Measurements from ENCODE around the gene PAX7. TPM values are rescaled to one million over a fixed set of nuclear protein-coding genes. Genes with fewer than 3 reads are reported as not detected.
"Not testable (repeated sequence)": the region's sequence is repeated elsewhere in the genome, so short reads cannot be mapped to it uniquely, and the experiment has no call there.

Gene PAX7
- total RNA-seq, 6 experiments from 2014 or later: not detected

- Mint-ChIP-seq H3K4me1 (ENCODE audit: low read depth) (no peaks in the 10 kb centered on the region), H3K9me3 (no peaks in the 10 kb centered on the region)
Observed at GRCh38 chr1:18686540-18686939, 55.9 kb downstream of the PAX7 start.

DNA sequence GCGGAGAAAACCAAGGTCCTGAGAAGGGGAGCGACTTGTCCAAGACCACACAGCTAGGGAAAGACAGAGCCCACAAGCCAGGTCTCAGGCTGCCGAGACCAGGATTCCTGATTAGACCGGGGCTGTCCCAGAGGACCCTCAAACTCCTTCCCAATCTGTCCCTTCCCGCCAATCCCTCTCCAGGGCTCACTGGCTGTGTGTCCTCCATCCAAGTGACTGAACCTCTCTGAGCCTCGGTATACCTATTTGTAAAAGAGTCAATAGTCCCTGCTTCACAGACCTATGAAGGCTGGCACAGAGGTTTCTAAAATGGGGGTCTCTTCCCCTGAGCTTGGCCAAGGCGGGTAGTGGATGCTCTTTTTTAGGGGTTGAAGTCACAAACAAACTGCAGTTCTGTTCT is 56.6 kb downstream of the PAX7 start:
- Mint-ChIP-seq H3K4me3 (no peak overlapping the region), H3K4me1 (ENCODE audit: low read depth) (no peaks in the 10 kb centered on the region), H3K27me3 (ENCODE audit: insufficient read depth) (peaks cover 33% of the 10 kb centered on the region), H3K9me3 (no peaks in the 10 kb centered on the region), H3K36me3 (ENCODE audit: low read depth) (no peaks in the 10 kb centered on the region), H3K27ac (no peak overlapping the region)
- DNase-seq: no peak
- TF ChIP-seq, protein P1, sequence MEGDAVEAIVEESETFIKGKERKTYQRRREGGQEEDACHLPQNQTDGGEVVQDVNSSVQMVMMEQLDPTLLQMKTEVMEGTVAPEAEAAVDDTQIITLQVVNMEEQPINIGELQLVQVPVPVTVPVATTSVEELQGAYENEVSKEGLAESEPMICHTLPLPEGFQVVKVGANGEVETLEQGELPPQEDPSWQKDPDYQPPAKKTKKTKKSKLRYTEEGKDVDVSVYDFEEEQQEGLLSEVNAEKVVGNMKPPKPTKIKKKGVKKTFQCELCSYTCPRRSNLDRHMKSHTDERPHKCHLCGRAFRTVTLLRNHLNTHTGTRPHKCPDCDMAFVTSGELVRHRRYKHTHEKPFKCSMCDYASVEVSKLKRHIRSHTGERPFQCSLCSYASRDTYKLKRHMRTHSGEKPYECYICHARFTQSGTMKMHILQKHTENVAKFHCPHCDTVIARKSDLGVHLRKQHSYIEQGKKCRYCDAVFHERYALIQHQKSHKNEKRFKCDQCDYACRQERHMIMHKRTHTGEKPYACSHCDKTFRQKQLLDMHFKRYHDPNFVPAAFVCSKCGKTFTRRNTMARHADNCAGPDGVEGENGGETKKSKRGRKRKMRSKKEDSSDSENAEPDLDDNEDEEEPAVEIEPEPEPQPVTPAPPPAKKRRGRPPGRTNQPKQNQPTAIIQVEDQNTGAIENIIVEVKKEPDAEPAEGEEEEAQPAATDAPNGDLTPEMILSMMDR (IDR thresholded peaks at IDR 0.05): no peak

More at GRCh38 chr1:18686540-18686939, 55.9 kb downstream of the PAX7 start:
- TF ChIP-seq, protein P1 (IDR thresholded peaks at IDR 0.05): no peak
- Mint-ChIP-seq H3K27ac (no peak overlapping the region), H3K36me3 (ENCODE audit: low read depth) (no peaks in the 10 kb centered on the region), H3K4me3 (no peak overlapping the region), H3K27me3 (ENCODE audit: insufficient read depth) (peaks cover 33% of the 10 kb centered on the region)
- DNase-seq: no peak

- Mint-ChIP-seq H3K27ac (no peak overlapping the region), H3K27me3 (ENCODE audit: insufficient read depth) (peaks cover 26% of the 10 kb centered on the region), H3K36me3 (ENCODE audit: low read depth) (no peaks in the 10 kb centered on the region), H3K4me1 (ENCODE audit: low read depth) (no peaks in the 10 kb centered on the region), H3K4me3 (no peak overlapping the region), H3K9me3 (no peaks in the 10 kb centered on the region)
- TF ChIP-seq, protein P1 (IDR thresholded peaks at IDR 0.05): no peak
- no peak for DNase-seq
Observed at GRCh38 chr1:18691648-18692047, 61.0 kb downstream of the PAX7 start.

DNA sequence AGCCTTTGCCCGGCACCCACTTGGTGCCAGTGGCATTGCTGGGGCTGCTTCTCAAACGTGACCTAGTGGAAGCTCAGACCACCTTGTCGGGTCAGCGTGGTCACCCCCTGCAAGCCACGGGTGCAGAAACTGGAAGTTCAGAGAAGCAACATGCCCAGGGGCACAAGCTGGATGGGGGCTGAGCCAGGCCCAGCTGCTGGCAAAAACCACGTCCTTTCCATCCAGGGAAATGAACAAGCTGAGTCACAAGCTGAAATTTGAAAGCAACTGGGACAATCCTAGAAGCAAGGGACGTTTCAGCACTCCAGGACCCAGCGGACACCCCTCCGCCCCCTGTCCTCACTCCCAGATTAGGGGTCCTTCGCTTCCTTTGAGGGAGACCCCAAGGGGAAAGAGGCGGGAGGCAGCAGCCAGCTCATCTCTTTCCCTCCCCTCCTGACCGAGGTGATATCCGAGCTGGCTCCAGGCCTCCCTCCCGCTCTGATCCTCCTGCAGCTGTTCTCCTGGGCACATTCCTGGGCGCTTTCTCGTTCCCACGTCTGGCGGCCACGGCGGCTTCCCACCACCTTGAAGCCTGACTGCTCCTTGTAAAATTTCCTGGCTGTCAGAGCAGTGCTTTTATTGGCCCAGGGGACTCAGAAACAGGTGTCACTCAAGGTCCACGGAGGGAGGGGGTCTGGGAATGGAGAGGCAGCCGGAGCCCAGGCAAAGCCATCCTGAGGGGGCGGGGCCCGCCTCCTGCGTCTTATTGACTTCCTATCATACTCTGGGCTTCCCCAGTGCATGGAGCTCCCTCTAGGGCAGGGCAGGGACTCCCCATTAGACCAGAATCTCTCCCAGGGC is 62.8 kb downstream of the PAX7 start:
- H3K9me3 Mint-ChIP-seq: no peaks in the 10 kb centered on the region
- H3K27ac Mint-ChIP-seq: no peak overlapping the region
- DNase-seq: no peak
- H3K4me3 Mint-ChIP-seq: no peak overlapping the region
- peaks cover 19% of the 10 kb centered on the region for H3K27me3 Mint-ChIP-seq (ENCODE audit: insufficient read depth)
- no peaks in the 10 kb centered on the region for H3K4me1 Mint-ChIP-seq (ENCODE audit: low read depth)
- H3K36me3 Mint-ChIP-seq (ENCODE audit: low read depth): no peaks in the 10 kb centered on the region
- TF ChIP-seq, protein P1 (IDR thresholded peaks at IDR 0.05): no peak

DNA sequence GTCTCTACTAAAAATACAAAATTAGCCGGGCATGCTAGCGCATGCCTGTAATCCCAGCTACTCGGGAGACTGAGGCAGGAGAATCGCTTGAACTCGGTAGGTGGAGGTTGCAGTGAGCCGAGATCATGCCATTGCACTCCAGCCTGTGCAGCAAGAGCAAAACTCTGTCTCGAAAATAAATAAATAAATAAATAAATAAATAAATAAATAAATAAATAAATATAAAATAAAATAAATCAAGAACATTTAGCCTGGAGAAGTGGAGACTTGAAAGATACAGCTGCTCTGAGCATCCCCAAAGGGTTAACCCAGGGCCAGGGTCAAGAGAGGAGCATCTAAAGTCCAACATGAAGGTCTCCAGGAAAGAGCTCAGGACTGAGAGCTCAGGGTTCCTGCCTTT is 63.6 kb downstream of the PAX7 start:
- not testable (repeated sequence) for H3K36me3 Mint-ChIP-seq (ENCODE audit: low read depth); DNase-seq; H3K9me3 Mint-ChIP-seq; H3K27ac Mint-ChIP-seq; H3K4me1 Mint-ChIP-seq (ENCODE audit: low read depth); H3K4me3 Mint-ChIP-seq
- H3K27me3 Mint-ChIP-seq (ENCODE audit: insufficient read depth): peaks cover 19% of the 10 kb centered on the region

- Mint-ChIP-seq H3K4me1 (ENCODE audit: low read depth) (no peaks in the 10 kb centered on the region), H3K9me3 (no peaks in the 10 kb centered on the region), H3K36me3 (ENCODE audit: low read depth) (no peaks in the 10 kb centered on the region), H3K27me3 (ENCODE audit: insufficient read depth) (peaks cover 16% of the 10 kb centered on the region), H3K4me3 (no peak overlapping the region), H3K27ac (no peak overlapping the region)
- TF ChIP-seq, protein P1 (IDR thresholded peaks at IDR 0.05): no peak
- no peak for DNase-seq
Observed at GRCh38 chr1:18697541-18697940, 66.9 kb downstream of the PAX7 start.
